HepG2 (cell line): ENCODE measurements around the gene SDC1. TPM values are rescaled to one million over a fixed set of nuclear protein-coding genes. Genes with fewer than 3 reads are reported as not detected.

Source experiments
- ARID2 ChIP-seq: sonication (generic); formaldehyde crosslinking; IDR thresholded peaks from 2 replicates; pipeline ENCODE4 v1.8.1; 2022; ENCODE audit warnings: mild to moderate bottlenecking, missing genetic modification reagents, borderline replicate concordance
- ASH2L ChIP-seq: fragments of 300-600, 200-600 bp; sonication (generic); IDR thresholded peaks from 2 replicates; pipeline ENCODE4 v1.7.0; 2017; ENCODE audit warnings: low read depth, mild to moderate bottlenecking, moderate library complexity, mixed read lengths, low read length; ENCODE audit not compliant: insufficient read length
- ATF3 ChIP-seq: sonication (generic); formaldehyde crosslinking; IDR thresholded peaks from 2 replicates; pipeline ENCODE4 v1.4.0; 2020; ENCODE audit warnings: missing genetic modification reagents
- IRF1 ChIP-seq: sonication (generic); formaldehyde crosslinking; IDR thresholded peaks from 2 replicates; pipeline ENCODE4 v1.4.0; 2020; ENCODE audit warnings: low read depth, mild to moderate bottlenecking, missing genetic modification reagents
- KDM5A ChIP-seq: fragments of 200-600 bp; sonication (generic); IDR thresholded peaks from 2 replicates; pipeline ENCODE4 v1.7.0; 2018; ENCODE audit warnings: antibody characterized with exemption, mild to moderate bottlenecking, low read length, borderline replicate concordance
- MYC ChIP-seq: sonication (generic); formaldehyde crosslinking; IDR thresholded peaks from 2 replicates; pipeline ENCODE4 v1.9.0; 2021; ENCODE audit warnings: missing genetic modification reagents, borderline replicate concordance
- TARDBP ChIP-seq: sonication (generic); formaldehyde crosslinking; IDR thresholded peaks from 2 replicates; pipeline ENCODE4 v1.8.0; 2022; ENCODE audit warnings: mild to moderate bottlenecking, missing genetic modification reagents
- ZNF160 ChIP-seq: sonication (generic); formaldehyde crosslinking; IDR thresholded peaks from 2 replicates; pipeline ENCODE4 v1.8.0; 2022; ENCODE audit warnings: mild to moderate bottlenecking, inconsistent platforms, missing genetic modification reagents
- ZNF430 ChIP-seq: sonication (generic); formaldehyde crosslinking; IDR thresholded peaks from 2 replicates; pipeline ENCODE4 v1.9.0; 2021; ENCODE audit warnings: mild to moderate bottlenecking, missing genetic modification reagents
- ZNF446 ChIP-seq: sonication (generic); formaldehyde crosslinking; IDR thresholded peaks from 2 replicates; pipeline ENCODE4 v1.5.0; 2020; ENCODE audit warnings: mild to moderate bottlenecking, missing genetic modification reagents
- ZNF691 ChIP-seq: sonication (generic); formaldehyde crosslinking; IDR thresholded peaks from 2 replicates; pipeline ENCODE4 v1.4.0; 2020; ENCODE audit warnings: missing genetic modification reagents, low read depth, mild to moderate bottlenecking, borderline replicate concordance
- ZNF775 ChIP-seq: sonication (generic); formaldehyde crosslinking; IDR thresholded peaks from 2 replicates; pipeline ENCODE4 v1.4.0; 2020; ENCODE audit warnings: missing genetic modification reagents, mild to moderate bottlenecking, moderate library complexity, borderline replicate concordance
- polyA plus RNA-seq, 8 experiments: library from polyadenylated mRNA; depleted of rRNA in 3 of 8; stranded (reverse) in 7 of 8; unstranded in 1 of 8; fragments of >200 nt; fragmentation: Illumina TruSeq in 4 of 8; extraction: Trizol in 4 of 8; gene quantifications; 2 replicates each; pipeline versions ENCODE4 v1.2.1 to v1.2.3, GENCODE V29; 2011 to 2016; ENCODE audit warnings: low read depth in 4 of 8, missing spikeins in 1 of 8, mixed read lengths in 1 of 8; ENCODE audit not compliant: insufficient read depth in 1 of 8
- total RNA-seq, 5 experiments: library from RNA; depleted of rRNA; stranded (reverse); fragments of >200 nt; fragmentation: Illumina TruSeq; extraction: Trizol; gene quantifications; 2 replicates each; pipeline ENCODE4 v1.2.3, GENCODE V29; 2016; ENCODE audit warnings: low read depth in 1 of 5
- TF ChIP-seq, protein P1 (sequence below): IDR thresholded peaks from 2 replicates; pipeline ENCODE4 v1.6.1; 2016; ENCODE audit warnings: mild to moderate bottlenecking, missing biosample characterization, missing genetic modification reagents
- TF ChIP-seq, protein P2 (sequence below): sonication (generic); formaldehyde crosslinking; IDR thresholded peaks from 2 replicates; pipeline ENCODE4; 2020; ENCODE audit warnings: missing genetic modification reagents, mild to moderate bottlenecking, borderline replicate concordance
- TF ChIP-seq, protein P3 (sequence below): sonication (generic); formaldehyde crosslinking; IDR thresholded peaks from 2 replicates; pipeline ENCODE4 v1.8.1; 2023; ENCODE audit warnings: mild to moderate bottlenecking, missing genetic modification reagents
- TF ChIP-seq, protein P4 (sequence below): sonication (generic); formaldehyde crosslinking; conservative IDR thresholded peaks from 2 replicates; pipeline ENCODE4 v1.4.0; 2020; ENCODE audit warnings: mild to moderate bottlenecking, missing genetic modification reagents, moderate library complexity

The SDC1 gene
- total and polyA plus RNA-seq, 2 of the 13 experiments (the other 11 are each of a cell fraction or from before 2014, with no cell fraction given): 108 to 119 TPM

GRCh38 chr2:20222769-20223406 lies 2.0 kb downstream of the SDC1 start (continued):
- TF ChIP-seq ZNF446 (CRISPR knock-in tag): no peak
- no peak for TF ChIP-seq ASH2L
- no peak for TF ChIP-seq KDM5A
- TF ChIP-seq ZNF775 (CRISPR knock-in tag): no peak
- TF ChIP-seq, protein P1, sequence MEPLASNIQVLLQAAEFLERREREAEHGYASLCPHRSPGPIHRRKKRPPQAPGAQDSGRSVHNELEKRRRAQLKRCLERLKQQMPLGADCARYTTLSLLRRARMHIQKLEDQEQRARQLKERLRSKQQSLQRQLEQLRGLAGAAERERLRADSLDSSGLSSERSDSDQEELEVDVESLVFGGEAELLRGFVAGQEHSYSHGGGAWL (CRISPR knock-in tag): no peak; the same call in 1 of the 2 replicates
- TF ChIP-seq ZNF430 (CRISPR knock-in tag): no peak
- no peak for TF ChIP-seq ATF3
- TF ChIP-seq IRF1 (CRISPR knock-in tag): no peak
- TF ChIP-seq, protein P2, sequence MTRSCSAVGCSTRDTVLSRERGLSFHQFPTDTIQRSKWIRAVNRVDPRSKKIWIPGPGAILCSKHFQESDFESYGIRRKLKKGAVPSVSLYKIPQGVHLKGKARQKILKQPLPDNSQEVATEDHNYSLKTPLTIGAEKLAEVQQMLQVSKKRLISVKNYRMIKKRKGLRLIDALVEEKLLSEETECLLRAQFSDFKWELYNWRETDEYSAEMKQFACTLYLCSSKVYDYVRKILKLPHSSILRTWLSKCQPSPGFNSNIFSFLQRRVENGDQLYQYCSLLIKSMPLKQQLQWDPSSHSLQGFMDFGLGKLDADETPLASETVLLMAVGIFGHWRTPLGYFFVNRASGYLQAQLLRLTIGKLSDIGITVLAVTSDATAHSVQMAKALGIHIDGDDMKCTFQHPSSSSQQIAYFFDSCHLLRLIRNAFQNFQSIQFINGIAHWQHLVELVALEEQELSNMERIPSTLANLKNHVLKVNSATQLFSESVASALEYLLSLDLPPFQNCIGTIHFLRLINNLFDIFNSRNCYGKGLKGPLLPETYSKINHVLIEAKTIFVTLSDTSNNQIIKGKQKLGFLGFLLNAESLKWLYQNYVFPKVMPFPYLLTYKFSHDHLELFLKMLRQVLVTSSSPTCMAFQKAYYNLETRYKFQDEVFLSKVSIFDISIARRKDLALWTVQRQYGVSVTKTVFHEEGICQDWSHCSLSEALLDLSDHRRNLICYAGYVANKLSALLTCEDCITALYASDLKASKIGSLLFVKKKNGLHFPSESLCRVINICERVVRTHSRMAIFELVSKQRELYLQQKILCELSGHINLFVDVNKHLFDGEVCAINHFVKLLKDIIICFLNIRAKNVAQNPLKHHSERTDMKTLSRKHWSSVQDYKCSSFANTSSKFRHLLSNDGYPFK (CRISPR knock-in tag): 0 out of 2 replicates have a peak, but pooled peaks have one; percentile 30
- peak; percentile 25; the same call in 1 of the 2 replicates for TF ChIP-seq TARDBP
- TF ChIP-seq MYC (CRISPR knock-in tag): no peak
- no peak for TF ChIP-seq ZNF691 (CRISPR knock-in tag)
- TF ChIP-seq ARID2: 0 out of 2 replicates have a peak, but pooled peaks have one; percentile 62
- TF ChIP-seq, protein P3, sequence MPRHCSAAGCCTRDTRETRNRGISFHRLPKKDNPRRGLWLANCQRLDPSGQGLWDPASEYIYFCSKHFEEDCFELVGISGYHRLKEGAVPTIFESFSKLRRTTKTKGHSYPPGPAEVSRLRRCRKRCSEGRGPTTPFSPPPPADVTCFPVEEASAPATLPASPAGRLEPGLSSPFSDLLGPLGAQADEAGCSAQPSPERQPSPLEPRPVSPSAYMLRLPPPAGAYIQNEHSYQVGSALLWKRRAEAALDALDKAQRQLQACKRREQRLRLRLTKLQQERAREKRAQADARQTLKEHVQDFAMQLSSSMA (CRISPR knock-in tag): no peak
- TF ChIP-seq ZNF160: peak; percentile 50; the same call in 1 of the 2 replicates
- TF ChIP-seq, protein P4, sequence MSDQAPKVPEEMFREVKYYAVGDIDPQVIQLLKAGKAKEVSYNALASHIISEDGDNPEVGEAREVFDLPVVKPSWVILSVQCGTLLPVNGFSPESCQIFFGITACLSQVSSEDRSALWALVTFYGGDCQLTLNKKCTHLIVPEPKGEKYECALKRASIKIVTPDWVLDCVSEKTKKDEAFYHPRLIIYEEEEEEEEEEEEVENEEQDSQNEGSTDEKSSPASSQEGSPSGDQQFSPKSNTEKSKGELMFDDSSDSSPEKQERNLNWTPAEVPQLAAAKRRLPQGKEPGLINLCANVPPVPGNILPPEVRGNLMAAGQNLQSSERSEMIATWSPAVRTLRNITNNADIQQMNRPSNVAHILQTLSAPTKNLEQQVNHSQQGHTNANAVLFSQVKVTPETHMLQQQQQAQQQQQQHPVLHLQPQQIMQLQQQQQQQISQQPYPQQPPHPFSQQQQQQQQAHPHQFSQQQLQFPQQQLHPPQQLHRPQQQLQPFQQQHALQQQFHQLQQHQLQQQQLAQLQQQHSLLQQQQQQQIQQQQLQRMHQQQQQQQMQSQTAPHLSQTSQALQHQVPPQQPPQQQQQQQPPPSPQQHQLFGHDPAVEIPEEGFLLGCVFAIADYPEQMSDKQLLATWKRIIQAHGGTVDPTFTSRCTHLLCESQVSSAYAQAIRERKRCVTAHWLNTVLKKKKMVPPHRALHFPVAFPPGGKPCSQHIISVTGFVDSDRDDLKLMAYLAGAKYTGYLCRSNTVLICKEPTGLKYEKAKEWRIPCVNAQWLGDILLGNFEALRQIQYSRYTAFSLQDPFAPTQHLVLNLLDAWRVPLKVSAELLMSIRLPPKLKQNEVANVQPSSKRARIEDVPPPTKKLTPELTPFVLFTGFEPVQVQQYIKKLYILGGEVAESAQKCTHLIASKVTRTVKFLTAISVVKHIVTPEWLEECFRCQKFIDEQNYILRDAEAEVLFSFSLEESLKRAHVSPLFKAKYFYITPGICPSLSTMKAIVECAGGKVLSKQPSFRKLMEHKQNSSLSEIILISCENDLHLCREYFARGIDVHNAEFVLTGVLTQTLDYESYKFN: no peak
